Measurements from ENCODE around the gene FGD5. TPM values are rescaled to one million over a fixed set of nuclear protein-coding genes. Genes with fewer than 3 reads are reported as not detected.

The FGD5 gene
- polyA plus RNA-seq, 1 of the 3 experiments (the other 2 are of a cell fraction), result not detected

GRCh38 chr3:14959359-14959943 lies 140.7 kb downstream of the FGD5 start (continued):
- no peak for TF ChIP-seq RAD21 (IDR thresholded peaks at IDR 0.05; ENCODE audit: low read length)
- no peak for TF ChIP-seq SIN3A (IDR thresholded peaks at IDR 0.05; ENCODE audit: borderline replicate concordance, low read depth, low read length)
- no peak for TF ChIP-seq JUND (IDR thresholded peaks at IDR 0.05)
- no peak for TF ChIP-seq TAF1 (IDR thresholded peaks at IDR 0.05; ENCODE audit: borderline replicate concordance, low read depth, low read length)

- no peak overlapping the region for H3K9ac ChIP-seq
- no peaks in the 10 kb centered on the region for H3K9me2 ChIP-seq
- peaks cover 18% of the 10 kb centered on the region for H4K20me1 ChIP-seq (ENCODE audit: insufficient read depth)
- H3K4me3 ChIP-seq (ENCODE audit: low read depth in 2 of 2, low read length in 1 of 2), result no peak overlapping the region
- WGBS (ENCODE audit: low lambda C conversion rate), result 93% methylated on average over 5 of the region's 5 CpGs
- peaks cover 23% of the 10 kb centered on the region for H3F3A ChIP-seq (replicated peaks; ENCODE audit: insufficient read depth)
- H3K4me1 ChIP-seq (ENCODE audit: control insufficient read depth in 1 of 2, insufficient read depth in 2 of 2, low read depth in 1 of 2, low read length in 1 of 2), result peaks cover 0 to 3% of the 10 kb centered on the region in 2 experiments; a peak in 2 of 4 replicates
- peaks cover 25 to 49% of the 10 kb centered on the region in 2 experiments for H3K36me3 ChIP-seq (replicated peaks in 1 of 2; ENCODE audit: control insufficient read depth in 1 of 2, insufficient read depth in 2 of 2, low read length in 1 of 2)
- H3K4me2 ChIP-seq, result no peak overlapping the region
- DNase-seq, result no peak
- TF ChIP-seq FOSL2 (IDR thresholded peaks at IDR 0.05; ENCODE audit: borderline replicate concordance, low read depth) (peak; percentile 39; the same call in 1 of the 2 replicates), JUND (IDR thresholded peaks at IDR 0.05) (peak; percentile 27; the same call in 1 of the 2 replicates), ELF1 (IDR thresholded peaks at IDR 0.05) (no peak), TCF12 (IDR thresholded peaks at IDR 0.05) (no peak)
- no peak overlapping the region for H3K27ac ChIP-seq (ENCODE audit: low read depth in 2 of 2, low read length in 1 of 2)
- H3K79me2 ChIP-seq (ENCODE audit: insufficient read depth), result peaks cover 95% of the 10 kb centered on the region
- CTCF ChIA-PET, result interaction anchor here (0.7 kb wide), 1 partner anchor 335 kb away, joined by 3 read pairs; no protein-coding TSS in a partner anchor
- H3K9me3 ChIP-seq, result peaks cover 10% of the 10 kb centered on the region
- no peaks in the 10 kb centered on the region for H3K27me3 ChIP-seq (ENCODE audit: insufficient read depth)
- no peak overlapping the region for H2AFZ ChIP-seq (ENCODE audit: low read depth)
- POLR2A ChIA-PET, result no interaction called here
Measured at GRCh38 chr3:14962762-14963161, 144.0 kb downstream of the FGD5 start.

- CTCF ChIA-PET, result interaction anchor here (0.6 to 2.4 kb wide), 2 partner anchors 217 to 293 kb away, joined by 3 to 5 read pairs; no protein-coding TSS in a partner anchor
- H3K27ac ChIP-seq (ENCODE audit: low read depth in 2 of 2, low read length in 1 of 2), result no peak overlapping the region
- POLR2A ChIA-PET, result interaction anchor here (1.4 kb wide), 1 partner anchor 19 kb away, joined by 4 read pairs; no protein-coding TSS in a partner anchor
- no peak overlapping the region for H3K9ac ChIP-seq
- H3F3A ChIP-seq (replicated peaks; ENCODE audit: insufficient read depth), result peaks cover 15% of the 10 kb centered on the region
- H2AFZ ChIP-seq (ENCODE audit: low read depth), result no peak overlapping the region
- H3K9me3 ChIP-seq, result peaks cover 10% of the 10 kb centered on the region
- peaks cover 84% of the 10 kb centered on the region for H3K79me2 ChIP-seq (ENCODE audit: insufficient read depth)
- no peak overlapping the region for H3K4me3 ChIP-seq (ENCODE audit: low read depth in 2 of 2, low read length in 1 of 2)
- H3K36me3 ChIP-seq (replicated peaks in 1 of 2; ENCODE audit: control insufficient read depth in 1 of 2, insufficient read depth in 2 of 2, low read length in 1 of 2), result peaks cover 10 to 35% of the 10 kb centered on the region in 2 experiments
- DNase-seq, result no peak
- 100% methylated on average over 1 of the region's 1 CpG for WGBS (ENCODE audit: low lambda C conversion rate)
- no peaks in the 10 kb centered on the region for H3K4me1 ChIP-seq (ENCODE audit: control insufficient read depth in 1 of 2, insufficient read depth in 2 of 2, low read depth in 1 of 2, low read length in 1 of 2)
- H3K27me3 ChIP-seq (ENCODE audit: insufficient read depth), result no peaks in the 10 kb centered on the region
- no peak for TF ChIP-seq FOXJ3 (CRISPR knock-in tag; IDR thresholded peaks at IDR 0.05)
- TF ChIP-seq FOXM1 (IDR thresholded peaks at IDR 0.05; ENCODE audit: low read depth), result no peak
- TF ChIP-seq TEAD4 (IDR thresholded peaks at IDR 0.05; ENCODE audit: borderline replicate concordance, insufficient read depth), result no peak
- TF ChIP-seq CTCF (IDR thresholded peaks at IDR 0.05), result no peak
- no peak for TF ChIP-seq RAD21 (IDR thresholded peaks at IDR 0.05; ENCODE audit: low read length)
- no peak for TF ChIP-seq SIN3A (IDR thresholded peaks at IDR 0.05; ENCODE audit: borderline replicate concordance, low read depth, low read length)
- no peak for TF ChIP-seq MXI1 (IDR thresholded peaks at IDR 0.05; ENCODE audit: low read depth, low read length)
- TF ChIP-seq FOSL2 (IDR thresholded peaks at IDR 0.05; ENCODE audit: borderline replicate concordance, low read depth), result no peak
- no peak overlapping the region for H3K4me2 ChIP-seq
- H3K9me2 ChIP-seq, result no peaks in the 10 kb centered on the region
- peaks cover 11% of the 10 kb centered on the region; the same call in 1 of the 2 replicates for H4K20me1 ChIP-seq (ENCODE audit: insufficient read depth)
Measured at GRCh38 chr3:14967285-14967684, 148.5 kb downstream of the FGD5 start.

Measured in SK-N-SH (cell line).